Mesendoderm (in vitro differentiated cells): ENCODE measurements around the gene TAPT1.

Experiments used
- DNase-seq: peaks from one replicate; pipeline ENCODE4 v3.0.0; 2013
- H2AK5ac ChIP-seq: 2 replicates; pipeline ENCODE4 v1.6.1; 2013; ENCODE audit warnings: low read length, inconsistent platforms
- H2BK120ac ChIP-seq: 2 replicates; pipeline ENCODE4 v1.6.1; 2013; ENCODE audit warnings: low read depth, mild to moderate bottlenecking, low read length, moderate library complexity, mixed read lengths
- H2BK15ac ChIP-seq: replicated peaks from 2 replicates; pipeline ENCODE4 v1.6.1; 2013; ENCODE audit warnings: low read depth, mild to moderate bottlenecking, moderate library complexity
- H2BK5ac ChIP-seq: 2 replicates; pipeline ENCODE4 v1.6.1; 2013; ENCODE audit warnings: low read length, inconsistent platforms
- H3K18ac ChIP-seq: 2 replicates; pipeline ENCODE4 v1.6.1; 2013; ENCODE audit warnings: mild to moderate bottlenecking, low read length, mixed read lengths
- H3K23ac ChIP-seq: one replicate; pipeline ENCODE4 v1.6.1; 2013; ENCODE audit warnings: low read length
- H3K27ac ChIP-seq: 2 replicates; pipeline ENCODE4 v1.5.1; 2013; ENCODE audit warnings: low read depth, mild to moderate bottlenecking, inconsistent platforms, low read length, moderate library complexity
- H3K27me3 ChIP-seq: 2 replicates; pipeline ENCODE4 v1.6.1; 2013; ENCODE audit warnings: low read length, control low read depth, mild to moderate bottlenecking, inconsistent platforms; ENCODE audit not compliant: insufficient read depth, poor library complexity
- H3K36me3 ChIP-seq: 2 replicates; pipeline ENCODE4 v1.6.1; 2013; ENCODE audit warnings: low read length, inconsistent platforms; ENCODE audit not compliant: control insufficient read depth, insufficient read depth
- H3K4ac ChIP-seq: one replicate; pipeline ENCODE4 v1.6.1; 2013; ENCODE audit warnings: low read depth, mild to moderate bottlenecking, low read length, moderate library complexity
- H3K4me1 ChIP-seq: 2 replicates; pipeline ENCODE4 v1.6.1; 2013; ENCODE audit warnings: low read depth, low read length, inconsistent platforms; ENCODE audit not compliant: control insufficient read depth
- H3K4me2 ChIP-seq: 2 replicates; pipeline ENCODE4 v1.6.1; 2013; ENCODE audit warnings: low read length
- H3K4me3 ChIP-seq: 2 replicates; pipeline ENCODE4 v1.5.1; 2013; ENCODE audit warnings: mild to moderate bottlenecking, low read length
- H3K56ac ChIP-seq: one replicate; pipeline ENCODE4 v1.6.1; 2013; ENCODE audit warnings: low read length
- H3K79me1 ChIP-seq: 2 replicates; pipeline ENCODE4 v1.6.1; 2013; ENCODE audit warnings: low read length, inconsistent platforms
- H3K79me2 ChIP-seq: 2 replicates; pipeline ENCODE4 v1.6.1; 2013; ENCODE audit warnings: mild to moderate bottlenecking, low read length; ENCODE audit not compliant: control insufficient read depth, insufficient read depth
- H3K9ac ChIP-seq: 2 replicates; pipeline ENCODE4 v1.6.1; 2013; ENCODE audit warnings: low read length, inconsistent platforms
- H4K5ac ChIP-seq: one replicate; pipeline ENCODE4 v1.6.1; 2013; ENCODE audit warnings: low read length
- H4K8ac ChIP-seq: one replicate; pipeline ENCODE4 v1.6.1; 2013; ENCODE audit warnings: low read depth, mild to moderate bottlenecking, control low read depth, low read length, moderate library complexity
- WGBS: extraction: QIAGEN DNeasy Blood & Tissue Kit; methylation state at CpG from one replicate; pipeline ENCODE4 v1.1.7; 2013; ENCODE audit warnings: low lambda C conversion rate, missing lambda C conversion rate; ENCODE audit not compliant: insufficient coverage; ENCODE audit errors: extremely low coverage; 5-methylcytosine and 5-hydroxymethylcytosine counted together

The TAPT1 gene

GRCh38 chr4:16192631-16193518 lies 33.4 kb downstream of the TAPT1 start:
- Histone ChIP-seq H3K18ac (no peak overlapping the region), H3K4ac (no peak overlapping the region)
- no CpG with 5 or more reads among the region's 5 CpGs for WGBS

GRCh38 chr4:16192057-16192456 lies 34.2 kb downstream of the TAPT1 start:
- Histone ChIP-seq H2BK15ac (no peak overlapping the region), H3K9ac (no peak overlapping the region), H3K4me1 (no peaks in the 10 kb centered on the region), H3K18ac (no peak overlapping the region), H3K4me2 (no peak overlapping the region), H3K36me3 (no peaks in the 10 kb centered on the region), H3K79me1 (no peaks in the 10 kb centered on the region), H2BK120ac (no peak overlapping the region), H2BK5ac (no peak overlapping the region), H3K4ac (no peak overlapping the region), H3K56ac (no peak overlapping the region), H3K27ac (no peak overlapping the region), H3K27me3 (no peaks in the 10 kb centered on the region), H3K79me2 (no peaks in the 10 kb centered on the region), H2AK5ac (no peak overlapping the region), H4K5ac (no peak overlapping the region), H4K8ac (no peak overlapping the region), H3K4me3 (no peak overlapping the region), H3K23ac (no peak overlapping the region)
- no CpG with 5 or more reads among the region's 2 CpGs for WGBS
- no peak for DNase-seq

More at GRCh38 chr4:16192631-16193518, 33.4 kb downstream of the TAPT1 start:
- Histone ChIP-seq H2BK15ac (no peak overlapping the region), H3K56ac (no peak overlapping the region), H4K5ac (no peak overlapping the region), H3K4me1 (no peaks in the 10 kb centered on the region), H3K79me1 (no peaks in the 10 kb centered on the region), H2BK5ac (no peak overlapping the region), H3K36me3 (no peaks in the 10 kb centered on the region), H2AK5ac (no peak overlapping the region), H3K9ac (no peak overlapping the region), H2BK120ac (no peak overlapping the region), H3K4me2 (no peak overlapping the region), H3K23ac (no peak overlapping the region), H4K8ac (no peak overlapping the region), H3K27ac (no peak overlapping the region), H3K4me3 (no peak overlapping the region), H3K27me3 (no peaks in the 10 kb centered on the region), H3K79me2 (no peaks in the 10 kb centered on the region)
- DNase-seq: no peak

- Histone ChIP-seq H2BK120ac (no peak overlapping the region), H2BK15ac (no peak overlapping the region)
These were observed 38.8 kb downstream of the TAPT1 start for GRCh38 chr4:16187455-16187854.

GRCh38 chr4:16186986-16187385 lies 39.3 kb downstream of the TAPT1 start:
- no peak overlapping the region for H4K8ac ChIP-seq
- H3K79me2 ChIP-seq: no peaks in the 10 kb centered on the region
- H3K4me1 ChIP-seq: no peaks in the 10 kb centered on the region
- no peak overlapping the region for H3K56ac ChIP-seq
- H3K4ac ChIP-seq: no peak overlapping the region
- no peaks in the 10 kb centered on the region for H3K36me3 ChIP-seq
- H2AK5ac ChIP-seq: no peak overlapping the region
- H3K4me2 ChIP-seq: no peak overlapping the region
- WGBS: no CpG with 5 or more reads among the region's 1 CpG
- no peak overlapping the region for H2BK15ac ChIP-seq
- H3K4me3 ChIP-seq: no peak overlapping the region
- no peak overlapping the region for H2BK120ac ChIP-seq
- H3K79me1 ChIP-seq: no peaks in the 10 kb centered on the region
- no peak overlapping the region for H3K18ac ChIP-seq
- H3K27ac ChIP-seq: no peak overlapping the region
- DNase-seq: no peak
- no peak overlapping the region for H4K5ac ChIP-seq
- no peaks in the 10 kb centered on the region for H3K27me3 ChIP-seq
- no peak overlapping the region for H2BK5ac ChIP-seq
- H3K23ac ChIP-seq: no peak overlapping the region
- H3K9ac ChIP-seq: no peak overlapping the region

More at GRCh38 chr4:16187455-16187854, 38.8 kb downstream of the TAPT1 start:
- Histone ChIP-seq H3K36me3 (no peaks in the 10 kb centered on the region), H3K4me1 (no peaks in the 10 kb centered on the region), H3K4me3 (no peak overlapping the region), H3K23ac (no peak overlapping the region), H3K79me1 (no peaks in the 10 kb centered on the region), H3K27me3 (no peaks in the 10 kb centered on the region), H3K18ac (no peak overlapping the region), H2BK5ac (no peak overlapping the region), H3K79me2 (no peaks in the 10 kb centered on the region), H3K56ac (no peak overlapping the region), H4K8ac (no peak overlapping the region), H3K4me2 (no peak overlapping the region), H2AK5ac (no peak overlapping the region), H3K27ac (no peak overlapping the region), H3K9ac (no peak overlapping the region), H4K5ac (no peak overlapping the region), H3K4ac (no peak overlapping the region)
- DNase-seq: no peak

GRCh38 chr4:16183604-16184003 lies 42.7 kb downstream of the TAPT1 start:
- H2BK15ac ChIP-seq: no peak overlapping the region
- no peak overlapping the region for H4K8ac ChIP-seq
- no CpG with 5 or more reads among the region's 2 CpGs for WGBS
- H3K4me3 ChIP-seq: no peak overlapping the region
- no peaks in the 10 kb centered on the region for H3K79me1 ChIP-seq
- no peak overlapping the region for H2BK5ac ChIP-seq
- H3K27ac ChIP-seq: no peak overlapping the region
- no peak overlapping the region for H3K4me2 ChIP-seq
- no peak overlapping the region for H3K9ac ChIP-seq
- H3K23ac ChIP-seq: no peak overlapping the region
- H3K4me1 ChIP-seq: no peaks in the 10 kb centered on the region
- no peak overlapping the region for H4K5ac ChIP-seq
- no peak overlapping the region for H3K56ac ChIP-seq
- no peak for DNase-seq
- H3K79me2 ChIP-seq: no peaks in the 10 kb centered on the region
- no peaks in the 10 kb centered on the region for H3K36me3 ChIP-seq
- H3K18ac ChIP-seq: no peak overlapping the region
- H2BK120ac ChIP-seq: no peak overlapping the region
- no peaks in the 10 kb centered on the region for H3K27me3 ChIP-seq
- H2AK5ac ChIP-seq: no peak overlapping the region
- H3K4ac ChIP-seq: no peak overlapping the region

- H2BK15ac ChIP-seq: no peak overlapping the region
- no peak overlapping the region for H2BK120ac ChIP-seq
- no peak overlapping the region for H2BK5ac ChIP-seq
- no peak for DNase-seq
- no peaks in the 10 kb centered on the region for H3K36me3 ChIP-seq
- no peak overlapping the region for H3K4me2 ChIP-seq
- no peaks in the 10 kb centered on the region for H3K4me1 ChIP-seq
- H3K79me1 ChIP-seq: no peaks in the 10 kb centered on the region
- no peak overlapping the region for H3K9ac ChIP-seq
- H3K4ac ChIP-seq: no peak overlapping the region
- H3K79me2 ChIP-seq: no peaks in the 10 kb centered on the region
- H2AK5ac ChIP-seq: no peak overlapping the region
- H3K18ac ChIP-seq: no peak overlapping the region
- H3K27me3 ChIP-seq: no peaks in the 10 kb centered on the region
- no peak overlapping the region for H3K4me3 ChIP-seq
- no peak overlapping the region for H3K23ac ChIP-seq
- no peak overlapping the region for H4K8ac ChIP-seq
- H3K56ac ChIP-seq: no peak overlapping the region
- WGBS: no CpG with 5 or more reads among the region's 6 CpGs
- no peak overlapping the region for H3K27ac ChIP-seq
- H4K5ac ChIP-seq: no peak overlapping the region
These were observed 49.6 kb downstream of the TAPT1 start for GRCh38 chr4:16176621-16177020.
